Measurements from ENCODE around the gene ST13.
"Not testable (repeated sequence)": the region's sequence is repeated elsewhere in the genome, so short reads cannot be mapped to it uniquely, and the experiment has no call there.

Gene ST13

DNA sequence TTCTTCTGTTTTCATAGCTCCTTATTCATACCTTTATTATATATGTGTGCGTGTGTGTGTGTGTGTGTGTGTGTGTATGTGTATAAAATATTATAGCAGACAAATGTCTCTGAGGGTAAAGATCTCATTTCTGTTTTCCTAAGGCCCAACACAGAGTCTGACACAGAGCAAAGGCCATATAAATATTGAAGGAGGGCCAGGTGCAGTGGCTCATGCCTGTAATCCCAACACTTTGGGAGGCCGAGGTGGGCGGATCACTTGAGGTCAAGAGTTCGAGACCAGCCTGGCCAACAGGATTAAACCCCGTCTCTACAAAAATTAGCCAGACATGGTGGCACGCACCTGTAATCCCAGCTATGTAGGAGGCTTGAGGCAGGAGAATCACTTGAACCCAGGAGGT, 11.9 kb upstream of the ST13 start:
- H3K27me3 ChIP-seq (ENCODE audit: control insufficient read depth, insufficient read depth, low read length); H3K9ac ChIP-seq (ENCODE audit: low read length); H3K9me3 ChIP-seq (ENCODE audit: control insufficient read depth, insufficient read depth, low read depth, low read length); H3K27ac ChIP-seq (ENCODE audit: low read depth, low read length); H3K4me3 ChIP-seq (ENCODE audit: low read depth, low read length); H3K4me1 ChIP-seq (ENCODE audit: control insufficient read depth, insufficient read depth, low read length): not testable (repeated sequence)
- peaks cover 19% of the 10 kb centered on the region for H3K36me3 ChIP-seq (ENCODE audit: control insufficient read depth, insufficient read depth, low read length)

DNA sequence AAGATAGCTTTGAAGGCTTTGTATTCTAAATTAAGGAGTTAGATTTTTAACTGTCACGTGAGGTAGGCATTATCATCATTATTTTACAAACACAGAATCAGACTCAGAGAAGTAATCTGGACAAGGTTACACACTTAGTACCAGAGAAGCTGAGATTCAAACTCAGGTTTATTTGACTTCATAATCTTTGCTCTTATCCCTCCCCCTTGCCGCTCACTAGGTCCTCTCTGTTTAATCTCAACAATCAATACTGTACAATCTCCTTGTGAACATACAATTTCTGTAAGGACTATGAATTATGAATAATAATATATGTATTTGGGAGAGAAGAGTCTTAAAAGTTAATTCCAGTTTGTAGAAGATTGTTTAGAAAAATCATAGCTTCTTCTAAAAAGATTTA, 10.7 kb upstream of the ST13 start:
- H3K36me3 ChIP-seq (ENCODE audit: control insufficient read depth, insufficient read depth, low read length), result peaks cover 18% of the 10 kb centered on the region
- no peaks in the 10 kb centered on the region for H3K4me1 ChIP-seq (ENCODE audit: control insufficient read depth, insufficient read depth, low read length)
- no peak overlapping the region for H3K4me3 ChIP-seq (ENCODE audit: low read depth, low read length)
- H3K9ac ChIP-seq (ENCODE audit: low read length), result no peak overlapping the region
- no peaks in the 10 kb centered on the region for H3K27me3 ChIP-seq (ENCODE audit: control insufficient read depth, insufficient read depth, low read length)
- H3K27ac ChIP-seq (ENCODE audit: low read depth, low read length), result no peak overlapping the region
- no peaks in the 10 kb centered on the region for H3K9me3 ChIP-seq (ENCODE audit: control insufficient read depth, insufficient read depth, low read depth, low read length)

- no peaks in the 10 kb centered on the region for H3K4me1 ChIP-seq (ENCODE audit: control insufficient read depth, insufficient read depth, low read length)
- peaks cover 18% of the 10 kb centered on the region for H3K36me3 ChIP-seq (ENCODE audit: control insufficient read depth, insufficient read depth, low read length)
- no peak overlapping the region for H3K9ac ChIP-seq (ENCODE audit: low read length)
- no peak overlapping the region for H3K27ac ChIP-seq (ENCODE audit: low read depth, low read length)
- H3K27me3 ChIP-seq (ENCODE audit: control insufficient read depth, insufficient read depth, low read length), result no peaks in the 10 kb centered on the region
- no peaks in the 10 kb centered on the region for H3K9me3 ChIP-seq (ENCODE audit: control insufficient read depth, insufficient read depth, low read depth, low read length)
- H3K4me3 ChIP-seq (ENCODE audit: low read depth, low read length), result no peak overlapping the region
Measured at GRCh38 chr22:40862537-40862936, 6.1 kb upstream of the ST13 start.

- Histone ChIP-seq H3K4me1 (ENCODE audit: control insufficient read depth, insufficient read depth, low read length) (no peaks in the 10 kb centered on the region), H3K9ac (ENCODE audit: low read length) (peak within 1 kb of the TSS; percentile 2), H3K27ac (ENCODE audit: low read depth, low read length) (no peak within 1 kb of the TSS), H3K4me3 (ENCODE audit: low read depth, low read length) (no peak within 1 kb of the TSS), H3K36me3 (ENCODE audit: control insufficient read depth, insufficient read depth, low read length) (peaks cover 18% of the 10 kb centered on the region), H3K9me3 (ENCODE audit: control insufficient read depth, insufficient read depth, low read depth, low read length) (no peaks in the 10 kb centered on the region), H3K27me3 (ENCODE audit: control insufficient read depth, insufficient read depth, low read length) (no peaks in the 10 kb centered on the region)
Measured at GRCh38 chr22:40862013-40862412, 5.6 kb upstream of the ST13 start, which contains the start of gene DNAJB7. Gene DNAJB7, minus strand, starts transcription at chr22:40862113. Its CDS starts 119 bp downstream, at chr22:40861994.

GRCh38 chr22:40857309-40857855, 943 bp upstream of the ST13 start:
- H3K36me3 ChIP-seq (ENCODE audit: control insufficient read depth, insufficient read depth, low read length), result peaks cover 31% of the 10 kb centered on the region
- peaks cover 24% of the 10 kb centered on the region for H3K4me1 ChIP-seq (ENCODE audit: control insufficient read depth, insufficient read depth, low read length)
- peak overlapping the region; percentile 97 for H3K9ac ChIP-seq (ENCODE audit: low read length)
- H3K27me3 ChIP-seq (ENCODE audit: control insufficient read depth, insufficient read depth, low read length), result no peaks in the 10 kb centered on the region
- peak overlapping the region; percentile 98 for H3K4me3 ChIP-seq (ENCODE audit: low read depth, low read length)
- peak overlapping the region; percentile 98 for H3K27ac ChIP-seq (ENCODE audit: low read depth, low read length)
- H3K9me3 ChIP-seq (ENCODE audit: control insufficient read depth, insufficient read depth, low read depth, low read length), result no peaks in the 10 kb centered on the region

DNA sequence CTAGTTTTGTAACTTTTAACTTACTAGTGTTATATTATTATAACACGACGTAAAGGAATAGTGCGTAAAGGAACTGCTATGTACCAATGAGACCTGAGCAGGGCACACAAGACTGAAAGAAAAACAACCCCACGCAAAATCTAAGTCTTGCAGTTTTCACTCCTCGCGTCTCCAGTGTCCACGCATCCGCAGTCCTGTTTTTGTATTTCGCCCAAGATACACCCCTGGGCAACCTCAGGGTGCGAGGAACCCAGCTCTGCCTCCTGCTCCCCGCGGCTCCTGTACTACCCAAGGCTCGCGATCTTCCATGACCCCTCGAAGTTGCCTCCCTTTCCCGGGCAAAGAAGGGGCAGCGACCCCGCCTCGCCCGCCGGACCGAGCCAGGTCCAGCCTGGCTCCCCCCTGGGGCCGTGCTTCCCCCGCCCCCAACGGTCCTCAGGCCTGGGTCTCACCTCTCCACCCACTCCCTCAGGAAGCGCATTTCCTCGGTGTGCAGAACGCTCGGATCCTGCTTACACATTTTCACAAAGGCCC, 393 bp downstream of the ST13 start:
- H3K4me3 ChIP-seq (ENCODE audit: low read depth, low read length), result peak overlapping the region; percentile 98
- H3K9ac ChIP-seq (ENCODE audit: low read length), result peak overlapping the region; percentile 97
- no peaks in the 10 kb centered on the region for H3K9me3 ChIP-seq (ENCODE audit: control insufficient read depth, insufficient read depth, low read depth, low read length)
- H3K4me1 ChIP-seq (ENCODE audit: control insufficient read depth, insufficient read depth, low read length), result peaks cover 24% of the 10 kb centered on the region
- no peaks in the 10 kb centered on the region for H3K27me3 ChIP-seq (ENCODE audit: control insufficient read depth, insufficient read depth, low read length)
- peaks cover 28% of the 10 kb centered on the region for H3K36me3 ChIP-seq (ENCODE audit: control insufficient read depth, insufficient read depth, low read length)
- H3K27ac ChIP-seq (ENCODE audit: low read depth, low read length), result peak overlapping the region; percentile 98

DNA sequence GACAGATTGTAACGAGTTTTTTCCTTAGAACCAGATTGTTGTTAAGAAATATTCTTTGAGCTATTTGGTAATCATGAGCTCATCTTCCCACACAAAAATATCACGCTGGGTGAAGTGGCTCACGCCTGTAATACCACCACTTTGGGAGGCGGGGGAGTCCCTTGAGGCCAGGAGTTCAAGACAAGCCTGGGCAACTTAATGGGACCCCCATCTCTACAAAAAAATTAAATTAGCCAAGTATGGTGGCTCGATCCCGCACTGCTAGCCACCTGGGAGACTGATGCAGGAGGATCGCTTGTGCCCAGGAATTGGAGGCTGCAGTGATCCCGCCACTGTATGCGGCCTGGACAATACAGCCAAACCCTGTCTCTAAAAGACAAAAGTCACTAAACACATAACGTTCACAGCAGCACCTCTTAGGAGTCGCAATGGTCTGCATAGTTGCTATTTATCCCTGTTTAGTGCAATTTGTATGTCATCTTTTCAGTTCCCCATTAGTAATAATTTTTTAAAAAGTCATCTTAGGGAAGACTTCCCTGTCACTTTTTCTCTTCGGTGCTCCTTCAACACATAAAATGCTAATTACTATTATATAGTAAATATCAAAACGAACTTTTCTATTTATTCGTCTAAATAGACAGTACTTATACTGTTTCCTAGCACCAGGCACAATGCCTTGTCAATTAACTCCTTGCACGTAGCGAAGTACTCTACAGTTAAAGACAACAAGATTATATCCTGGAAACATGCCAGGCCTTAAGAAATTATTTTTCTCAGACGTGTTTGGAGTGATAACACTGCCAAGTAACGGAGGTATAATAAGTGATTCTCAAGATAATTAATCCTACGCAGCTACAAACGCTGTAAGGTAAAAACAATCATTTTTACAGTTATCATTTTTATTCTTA, 1.1 kb downstream of the ST13 start:
- peak overlapping the region; percentile 98; the same call in 1 of the 2 replicates for H3K27ac ChIP-seq (ENCODE audit: low read depth, low read length)
- peak overlapping the region; percentile 97 for H3K9ac ChIP-seq (ENCODE audit: low read length)
- H3K36me3 ChIP-seq (ENCODE audit: control insufficient read depth, insufficient read depth, low read length), result peaks cover 27% of the 10 kb centered on the region
- peak overlapping the region; percentile 98 for H3K4me3 ChIP-seq (ENCODE audit: low read depth, low read length)
- peaks cover 24% of the 10 kb centered on the region for H3K4me1 ChIP-seq (ENCODE audit: control insufficient read depth, insufficient read depth, low read length)
- no peaks in the 10 kb centered on the region for H3K27me3 ChIP-seq (ENCODE audit: control insufficient read depth, insufficient read depth, low read length)
- H3K9me3 ChIP-seq (ENCODE audit: control insufficient read depth, insufficient read depth, low read depth, low read length), result no peaks in the 10 kb centered on the region

DNA sequence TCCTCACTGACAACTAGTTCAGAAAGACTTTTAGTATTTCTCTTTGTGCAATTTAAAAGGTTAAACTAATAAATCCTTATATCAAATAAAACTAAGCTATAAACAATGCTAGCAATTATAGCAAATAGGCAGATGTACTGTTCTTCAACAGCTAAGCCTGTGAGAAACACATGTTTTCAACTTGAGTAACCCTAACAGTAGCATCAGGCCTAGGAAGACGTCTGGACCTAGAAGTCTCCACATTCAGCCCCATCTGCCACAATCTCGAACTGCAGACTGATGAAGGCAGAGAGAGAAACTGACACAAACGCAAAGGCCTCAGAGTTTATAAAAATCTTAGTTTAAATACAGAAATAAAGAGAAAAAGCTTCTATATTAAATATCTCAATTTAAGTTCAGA, 2.5 kb downstream of the ST13 start:
- H3K4me3 ChIP-seq (ENCODE audit: low read depth, low read length), result peak overlapping the region; percentile 28; the same call in 1 of the 2 replicates
- H3K27ac ChIP-seq (ENCODE audit: low read depth, low read length), result no peak overlapping the region
- H3K36me3 ChIP-seq (ENCODE audit: control insufficient read depth, insufficient read depth, low read length), result peaks cover 40% of the 10 kb centered on the region
- peaks cover 24% of the 10 kb centered on the region for H3K4me1 ChIP-seq (ENCODE audit: control insufficient read depth, insufficient read depth, low read length)
- H3K9ac ChIP-seq (ENCODE audit: low read length), result peak overlapping the region; percentile 4
- H3K9me3 ChIP-seq (ENCODE audit: control insufficient read depth, insufficient read depth, low read depth, low read length), result no peaks in the 10 kb centered on the region
- no peaks in the 10 kb centered on the region for H3K27me3 ChIP-seq (ENCODE audit: control insufficient read depth, insufficient read depth, low read length)

DNA sequence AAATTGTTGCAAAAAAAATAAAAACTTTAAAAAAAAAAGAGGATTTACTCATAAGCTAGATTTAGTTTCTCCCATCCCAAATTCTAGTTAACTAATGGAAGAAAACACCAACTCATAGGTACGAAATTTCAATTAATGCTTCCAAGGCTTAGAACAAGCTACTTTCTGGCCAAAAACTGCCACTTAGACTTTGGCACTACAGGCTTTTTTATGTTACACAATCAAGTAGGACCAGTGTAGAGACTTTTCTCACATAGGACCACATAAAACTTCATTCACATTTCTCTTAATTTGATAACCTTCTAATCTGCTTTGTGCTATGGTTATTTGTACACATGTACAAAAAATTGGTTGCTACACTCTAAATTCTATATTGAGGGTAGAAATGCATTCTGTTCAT, 3.1 kb downstream of the ST13 start:
- Histone ChIP-seq H3K4me1 (ENCODE audit: control insufficient read depth, insufficient read depth, low read length) (peaks cover 24% of the 10 kb centered on the region), H3K27ac (ENCODE audit: low read depth, low read length) (no peak overlapping the region), H3K27me3 (ENCODE audit: control insufficient read depth, insufficient read depth, low read length) (no peaks in the 10 kb centered on the region), H3K9me3 (ENCODE audit: control insufficient read depth, insufficient read depth, low read depth, low read length) (no peaks in the 10 kb centered on the region), H3K9ac (ENCODE audit: low read length) (no peak overlapping the region), H3K4me3 (ENCODE audit: low read depth, low read length) (peak overlapping the region; percentile 28; the same call in 1 of the 2 replicates), H3K36me3 (ENCODE audit: control insufficient read depth, insufficient read depth, low read length) (peaks cover 47% of the 10 kb centered on the region)

DNA sequence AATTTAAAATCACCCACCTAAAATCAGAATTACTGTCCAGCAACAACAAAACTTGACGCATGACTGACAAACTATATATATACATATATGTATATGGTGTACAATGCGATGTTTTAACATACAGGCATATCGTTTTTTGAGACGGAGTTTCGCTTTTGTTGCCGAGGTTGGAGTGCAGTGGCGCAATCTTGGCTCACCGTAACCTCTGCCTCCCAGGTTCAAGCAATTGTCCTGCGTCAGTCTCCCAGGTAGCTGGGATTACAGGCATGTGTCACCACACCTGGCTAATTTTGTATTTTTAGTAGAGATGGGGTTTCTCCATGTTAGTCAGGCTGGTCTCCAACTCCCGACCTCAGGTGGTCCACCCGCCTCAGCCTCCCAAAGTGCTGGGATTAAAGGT, 10.6 kb downstream of the ST13 start:
- H3K4me3 ChIP-seq (ENCODE audit: low read depth, low read length); H3K27ac ChIP-seq (ENCODE audit: low read depth, low read length); H3K9ac ChIP-seq (ENCODE audit: low read length); H3K27me3 ChIP-seq (ENCODE audit: control insufficient read depth, insufficient read depth, low read length); H3K4me1 ChIP-seq (ENCODE audit: control insufficient read depth, insufficient read depth, low read length); H3K9me3 ChIP-seq (ENCODE audit: control insufficient read depth, insufficient read depth, low read depth, low read length): not testable (repeated sequence)
- H3K36me3 ChIP-seq (ENCODE audit: control insufficient read depth, insufficient read depth, low read length), result peaks cover 98% of the 10 kb centered on the region

DNA sequence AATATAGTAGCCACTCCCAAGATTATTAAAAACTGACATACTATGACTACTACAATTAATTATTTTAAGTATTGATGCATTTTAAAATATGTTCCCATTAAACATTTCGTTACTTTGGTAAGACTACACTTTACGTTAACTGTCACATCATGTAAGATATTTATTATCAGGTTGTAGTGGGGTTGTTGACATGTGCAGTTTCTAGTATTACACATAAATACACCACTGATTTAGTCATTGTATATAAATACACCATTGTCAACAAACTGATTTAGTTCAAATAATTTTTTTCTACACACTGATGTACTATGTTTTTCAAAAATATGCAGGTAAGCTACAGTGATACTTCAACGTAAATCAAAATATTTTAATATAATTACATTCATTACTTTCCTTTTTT, 11.5 kb downstream of the ST13 start:
- Histone ChIP-seq H3K4me3 (ENCODE audit: low read depth, low read length) (no peak overlapping the region), H3K9me3 (ENCODE audit: control insufficient read depth, insufficient read depth, low read depth, low read length) (no peaks in the 10 kb centered on the region), H3K36me3 (ENCODE audit: control insufficient read depth, insufficient read depth, low read length) (peaks cover 98% of the 10 kb centered on the region), H3K9ac (ENCODE audit: low read length) (no peak overlapping the region), H3K4me1 (ENCODE audit: control insufficient read depth, insufficient read depth, low read length) (no peaks in the 10 kb centered on the region), H3K27me3 (ENCODE audit: control insufficient read depth, insufficient read depth, low read length) (no peaks in the 10 kb centered on the region), H3K27ac (ENCODE audit: low read depth, low read length) (no peak overlapping the region)

Measured in HUES6 (cell line).